Caki2 (cell line): ENCODE measurements around the gene NDUFS8. TPM values are rescaled to one million over a fixed set of nuclear protein-coding genes. Genes with fewer than 3 reads are reported as not detected.
"Not testable (repeated sequence)": the region's sequence is repeated elsewhere in the genome, so short reads cannot be mapped to it uniquely, and the experiment has no call there.

Source experiments
- DNase-seq: peaks from one replicate; pipeline ENCODE4 v3.0.0-alpha.2; 2015; ENCODE audit warnings: low read depth
- in situ Hi-C: cut with HindIII; loops from 2 replicates; pipeline ENCODE4 v1.10.0; 2016; ENCODE audit warnings: low sequenced_read_pairs, low pct_unique_long_range_greater_than_20kb, mixed read lengths
- total RNA-seq: library from RNA; depleted of rRNA; stranded (reverse); fragments of >200 nt; shearing (Covaris generic); gene quantifications from 2 replicates; pipeline ENCODE4 v1.2.3, GENCODE V29; 2014; ENCODE audit warnings: low replicate concordance; rRNA removed

NDUFS8 gene
- 129 and 207 TPM in 2 replicates for total RNA-seq

DNA sequence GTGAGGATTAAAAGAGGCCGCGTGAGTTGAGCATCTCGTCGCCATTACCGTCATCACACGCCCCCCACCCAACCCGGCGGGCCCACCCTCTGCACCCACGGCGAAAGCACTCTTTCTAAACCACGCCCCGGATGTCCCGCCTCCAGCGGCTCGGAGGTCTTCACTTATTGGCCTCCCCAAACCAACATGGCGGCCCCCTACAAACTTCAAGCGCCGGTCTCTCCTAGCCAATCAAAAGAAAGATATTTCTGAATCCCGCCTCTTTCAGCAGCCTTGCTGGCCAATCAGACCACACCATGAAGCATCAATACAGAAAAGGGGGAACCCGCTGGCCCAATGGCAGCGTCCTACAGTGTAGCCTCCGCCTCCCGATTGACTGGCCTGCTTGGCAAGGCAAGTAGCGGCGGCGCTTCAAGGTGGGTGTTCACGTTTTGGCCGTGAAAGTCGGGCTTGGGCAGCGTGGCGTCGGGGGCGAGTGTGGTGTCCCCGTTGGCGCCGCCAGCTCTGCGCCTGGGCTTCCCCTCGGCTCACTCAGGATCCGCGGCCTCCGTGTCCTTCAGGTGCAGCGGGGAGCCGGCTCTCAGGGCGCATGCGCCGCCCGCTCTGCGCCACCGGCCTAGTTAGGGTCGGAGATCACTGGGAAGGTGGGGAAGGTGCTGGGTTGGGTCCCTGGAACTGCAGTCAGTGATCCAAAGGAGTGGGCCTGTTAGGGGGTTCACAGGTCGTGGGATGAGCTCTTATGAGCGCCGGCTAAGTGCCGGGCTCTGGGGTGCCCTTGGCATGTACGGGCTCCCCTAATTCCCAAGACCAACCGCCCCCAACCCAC lies at the start of gene NDUFS8:
Gene NDUFS8 (plus strand): TSS at position 364 of the 826 bp plus-strand sequence. CDS start 1,471 bp downstream, outside the sequence.
- in situ Hi-C loops = no loop called here
- peak; percentile 98 for DNase-seq

DNA sequence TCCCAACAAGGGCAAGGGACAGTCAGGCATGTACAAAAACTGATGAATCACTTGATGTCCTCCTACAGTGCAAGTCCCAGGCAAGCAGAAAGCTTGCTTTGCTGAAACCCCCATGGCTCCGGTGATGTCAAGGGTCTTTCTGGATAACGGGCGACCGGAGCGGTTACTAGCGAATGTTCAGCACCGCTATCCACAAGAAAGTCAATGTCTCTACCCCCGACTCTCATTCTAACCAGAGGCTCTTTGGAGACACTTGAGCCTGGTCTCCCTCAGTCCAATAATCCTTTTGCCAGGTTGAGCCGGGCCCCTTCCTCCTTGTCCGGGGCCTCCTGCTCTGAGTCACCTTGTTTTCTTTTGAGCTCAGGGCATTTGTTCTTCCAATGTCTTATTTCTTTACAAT lies 49.3 kb upstream of the NDUFS8 start:
- DNase-seq, in situ Hi-C loops: not testable (repeated sequence)

DNA sequence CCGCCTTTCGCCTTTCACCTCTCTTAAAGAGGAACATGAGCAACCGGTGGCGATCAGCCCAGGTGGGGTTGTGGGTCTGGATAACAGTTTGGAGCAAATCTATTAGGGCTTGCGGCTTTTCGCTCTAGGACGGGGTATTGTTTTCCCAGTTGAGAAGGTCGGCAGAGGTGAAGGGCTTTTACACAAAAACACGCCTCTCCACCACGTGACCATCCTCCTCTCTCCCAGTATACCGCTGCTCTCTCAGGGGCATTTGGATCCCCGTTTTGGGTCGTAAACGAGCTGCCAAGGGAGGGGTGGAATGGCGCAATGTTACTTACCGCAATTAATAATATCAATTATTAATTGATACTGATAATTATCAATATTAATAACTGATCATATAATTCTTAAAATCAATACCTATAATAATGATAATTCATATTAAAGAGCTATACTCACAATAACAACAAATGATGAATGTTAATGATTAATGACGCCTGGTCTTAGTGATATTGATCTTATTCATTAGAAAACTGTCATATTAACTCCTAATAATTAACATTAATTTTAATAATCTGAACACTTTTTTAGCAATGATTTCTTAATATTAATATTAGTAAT lies 48.1 kb upstream of the NDUFS8 start:
- in situ Hi-C loops, DNase-seq: not testable (repeated sequence)

DNA sequence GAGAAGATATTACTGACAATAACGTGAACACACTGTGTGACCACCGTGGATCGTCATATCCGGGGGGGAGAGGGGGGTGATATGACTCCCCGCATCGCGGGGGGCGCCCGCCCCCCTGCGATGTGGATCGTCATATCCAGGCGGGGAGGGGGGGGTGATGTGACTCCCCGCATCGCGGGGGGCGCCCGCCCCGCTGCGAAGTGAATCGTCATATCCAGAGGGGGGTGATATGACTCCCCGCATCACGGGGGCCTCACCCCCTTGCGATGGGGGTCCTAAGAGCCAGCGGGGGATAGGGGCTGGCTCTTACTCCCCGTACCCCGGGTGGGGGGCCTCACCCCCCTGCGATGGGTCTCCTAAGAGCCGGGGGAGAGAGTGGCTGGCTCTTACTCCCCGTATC lies 46.5 kb upstream of the NDUFS8 start:
- DNase-seq = no peak
- in situ Hi-C loops = no loop called here

DNA sequence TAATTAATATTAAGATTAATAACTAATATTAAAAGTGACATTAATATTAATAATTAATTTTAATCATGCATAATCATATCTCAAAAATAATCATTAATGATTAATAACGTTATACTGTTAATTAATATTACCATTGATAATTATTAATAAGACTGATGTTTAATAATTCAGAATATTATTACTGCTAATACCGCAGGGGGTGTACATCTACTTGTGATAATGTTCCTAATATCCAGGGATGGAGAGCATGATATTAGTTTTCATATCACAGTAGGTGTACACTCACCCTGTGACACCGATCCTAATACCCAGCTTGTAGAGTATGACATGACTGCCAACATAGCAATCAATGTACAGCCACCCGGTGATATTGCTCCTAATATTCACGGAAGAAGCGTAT lies 45.2 kb upstream of the NDUFS8 start:
- DNase-seq, in situ Hi-C loops: not testable (repeated sequence)

DNA sequence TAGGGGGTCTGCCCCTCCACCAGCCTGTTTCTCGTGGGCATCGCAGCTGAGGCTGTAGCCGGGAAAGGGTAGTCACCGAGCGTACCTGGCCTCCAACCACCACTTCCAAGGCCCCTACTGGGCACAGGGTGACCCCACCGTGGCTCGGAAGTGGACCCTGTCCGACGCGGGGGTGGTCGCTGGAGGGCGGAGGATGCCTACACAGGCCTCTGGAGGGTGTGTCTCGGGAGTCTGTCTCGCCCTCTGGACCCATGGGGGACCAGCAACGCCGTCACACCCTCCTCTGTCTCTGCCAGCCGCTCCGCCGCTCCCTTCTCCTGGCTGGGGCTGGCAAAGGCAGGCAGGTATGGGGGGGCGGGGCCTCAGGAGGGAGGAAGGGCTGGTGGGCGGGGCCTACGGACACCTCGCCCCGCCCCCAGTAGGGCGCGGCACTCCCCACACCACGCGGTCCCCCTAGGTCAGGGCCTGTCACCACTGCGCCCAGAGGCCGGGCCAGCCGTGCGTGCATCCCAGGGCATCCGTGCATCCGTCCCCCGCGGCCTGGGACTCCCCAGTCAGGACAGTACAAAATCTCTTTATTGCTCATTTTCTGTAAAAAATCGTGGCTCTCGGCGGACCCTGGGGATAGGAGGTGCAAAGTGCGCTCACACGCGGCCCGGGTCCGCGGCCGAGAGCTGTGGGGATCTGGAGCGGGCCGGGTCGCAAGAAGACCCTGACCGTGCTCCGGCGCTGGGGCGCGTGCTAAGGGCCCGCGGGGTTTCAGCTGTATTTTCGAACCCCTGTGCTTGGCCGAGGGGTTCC lies 39.7 kb upstream of the NDUFS8 start:
- in situ Hi-C loops, DNase-seq: not testable (repeated sequence)

DNA sequence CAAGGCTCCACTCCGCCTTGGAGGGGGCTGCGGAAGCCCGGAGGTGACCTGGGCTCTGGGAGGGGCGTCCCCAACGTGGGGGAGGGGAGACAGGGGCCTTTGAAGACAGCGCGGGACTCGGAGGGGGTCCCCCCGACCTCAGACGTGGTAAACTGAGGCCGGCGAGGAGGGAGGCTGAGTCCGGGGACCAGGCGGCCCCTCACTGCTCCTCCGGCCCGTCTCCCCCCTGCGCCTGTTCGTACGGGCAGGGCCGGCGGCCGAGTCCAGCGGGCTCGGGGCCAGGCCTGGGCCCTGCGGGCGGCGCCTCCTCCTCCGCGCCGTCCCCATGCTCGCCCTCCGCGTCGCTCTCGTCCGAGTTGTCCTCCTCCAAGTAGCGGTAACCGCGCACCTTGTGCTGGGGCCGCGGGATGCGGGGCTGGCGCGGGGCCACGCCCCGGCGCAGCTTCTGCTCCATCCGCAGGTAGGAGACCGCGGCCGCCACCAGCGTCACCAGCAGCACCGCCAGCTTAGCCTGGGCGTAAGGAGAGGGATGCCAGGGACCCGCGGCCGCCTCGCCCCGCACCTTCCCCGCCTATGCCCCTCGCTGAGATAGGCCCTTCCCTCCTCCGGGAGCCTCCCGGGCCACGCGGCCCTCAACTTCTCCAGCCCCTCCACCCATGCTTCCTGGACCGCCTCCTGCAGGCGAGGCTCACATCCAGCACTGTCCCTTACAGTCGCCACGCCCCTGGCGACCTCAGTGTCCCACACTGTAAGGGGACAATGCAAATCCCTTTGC lies 38.9 kb upstream of the NDUFS8 start:
- DNase-seq, in situ Hi-C loops: not testable (repeated sequence)

DNA sequence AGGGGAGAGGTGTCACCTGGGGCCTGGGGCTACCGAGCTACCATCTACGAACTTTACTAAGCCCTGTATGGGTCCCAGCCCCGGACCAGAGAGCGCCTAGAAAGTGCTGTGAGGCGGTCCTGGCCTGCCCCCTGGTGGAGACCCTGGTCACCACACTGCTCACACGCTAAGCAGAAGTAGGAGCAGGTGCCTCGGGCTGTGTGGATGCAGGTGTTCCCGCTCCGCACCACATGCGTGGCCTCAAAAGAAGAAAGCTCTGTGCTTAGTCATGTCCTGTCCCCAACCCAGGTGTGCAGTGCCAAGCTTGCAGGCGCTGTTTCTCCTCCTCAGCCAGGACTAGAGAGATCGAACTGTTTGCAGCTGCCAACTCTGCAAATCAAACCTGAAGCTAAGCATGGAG lies 36.7 kb upstream of the NDUFS8 start:
- in situ Hi-C loops, DNase-seq: not testable (repeated sequence)

DNA sequence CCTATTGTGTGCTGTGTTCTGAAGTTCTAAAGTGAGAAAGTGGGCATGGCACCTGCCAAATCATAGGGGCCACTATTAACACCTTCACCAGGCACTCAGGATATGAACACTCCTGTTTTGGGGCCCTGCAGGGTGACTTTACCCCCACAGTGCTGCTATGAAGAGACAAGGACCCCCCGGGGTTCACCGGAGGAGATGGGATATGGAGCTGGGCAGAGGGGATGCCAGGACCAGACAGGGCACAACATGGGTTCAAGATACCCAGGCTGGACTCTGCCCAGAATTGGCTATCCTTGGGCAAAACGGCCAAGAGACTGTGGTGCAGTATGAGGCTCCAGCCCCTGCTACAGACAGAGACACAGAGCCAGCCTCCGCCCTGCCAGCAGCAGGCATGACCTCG lies 36.1 kb upstream of the NDUFS8 start:
- in situ Hi-C loops, DNase-seq: not testable (repeated sequence)

DNA sequence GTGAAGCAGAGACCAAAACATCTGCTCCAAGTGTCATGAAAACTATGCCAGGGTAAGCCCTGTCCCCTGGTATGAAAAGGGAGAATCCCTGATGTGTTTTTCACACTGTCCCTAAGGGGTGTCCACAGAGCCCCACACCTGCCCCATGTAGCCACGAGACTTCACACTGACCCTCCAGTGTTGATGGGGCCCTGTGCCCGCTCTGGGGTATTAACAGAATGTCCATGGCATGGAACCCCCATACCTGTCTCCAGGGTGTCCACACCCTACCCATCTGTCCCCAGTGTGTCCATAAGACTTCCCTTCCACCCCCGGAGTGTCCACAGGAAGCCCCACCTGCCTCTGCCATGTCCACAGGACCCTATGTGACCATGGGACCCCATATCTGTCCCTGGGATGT lies 35.4 kb upstream of the NDUFS8 start:
- DNase-seq, in situ Hi-C loops: not testable (repeated sequence)

DNA sequence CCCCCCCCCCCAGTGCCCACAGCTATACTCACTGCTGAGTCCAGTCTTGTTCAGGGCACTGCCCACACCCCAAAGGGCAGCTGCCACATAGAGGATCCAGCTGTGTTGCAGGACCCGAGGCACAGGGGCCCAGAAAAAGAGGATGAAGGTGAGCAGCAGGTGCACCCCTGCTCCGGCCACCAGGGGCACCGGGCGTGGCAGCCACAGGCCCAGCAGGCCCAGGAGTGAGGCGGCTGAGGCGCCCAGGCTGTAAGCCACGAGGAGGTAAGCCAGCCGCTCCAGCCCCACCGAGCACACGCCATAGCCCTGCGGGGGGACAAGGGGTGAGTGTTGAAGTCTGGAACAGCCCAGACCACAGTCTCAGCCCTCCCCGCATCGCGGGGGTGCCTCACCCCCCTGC lies 34.9 kb upstream of the NDUFS8 start:
- in situ Hi-C loops, DNase-seq: not testable (repeated sequence)

DNA sequence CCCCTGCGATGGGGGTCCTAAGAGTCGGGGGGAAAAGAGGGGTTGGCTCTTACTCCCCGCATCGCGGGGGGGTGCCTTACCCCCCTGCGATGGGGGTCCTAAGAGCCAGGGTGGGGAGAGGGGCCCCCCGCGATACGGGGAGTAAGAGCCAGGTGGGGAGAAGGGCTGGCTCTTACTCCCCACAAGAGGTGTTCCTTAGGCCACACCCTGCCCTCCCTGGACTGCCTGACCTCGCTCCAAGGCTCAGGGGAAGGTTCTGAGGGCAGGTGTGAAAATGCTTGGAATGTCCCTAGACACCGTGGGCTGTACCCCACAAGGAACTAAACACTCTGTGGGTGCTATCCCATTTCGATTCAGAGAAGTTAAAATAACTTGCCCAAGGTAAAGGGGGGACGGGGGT lies 34.4 kb upstream of the NDUFS8 start:
- in situ Hi-C loops = no loop called here
- no peak for DNase-seq

DNA sequence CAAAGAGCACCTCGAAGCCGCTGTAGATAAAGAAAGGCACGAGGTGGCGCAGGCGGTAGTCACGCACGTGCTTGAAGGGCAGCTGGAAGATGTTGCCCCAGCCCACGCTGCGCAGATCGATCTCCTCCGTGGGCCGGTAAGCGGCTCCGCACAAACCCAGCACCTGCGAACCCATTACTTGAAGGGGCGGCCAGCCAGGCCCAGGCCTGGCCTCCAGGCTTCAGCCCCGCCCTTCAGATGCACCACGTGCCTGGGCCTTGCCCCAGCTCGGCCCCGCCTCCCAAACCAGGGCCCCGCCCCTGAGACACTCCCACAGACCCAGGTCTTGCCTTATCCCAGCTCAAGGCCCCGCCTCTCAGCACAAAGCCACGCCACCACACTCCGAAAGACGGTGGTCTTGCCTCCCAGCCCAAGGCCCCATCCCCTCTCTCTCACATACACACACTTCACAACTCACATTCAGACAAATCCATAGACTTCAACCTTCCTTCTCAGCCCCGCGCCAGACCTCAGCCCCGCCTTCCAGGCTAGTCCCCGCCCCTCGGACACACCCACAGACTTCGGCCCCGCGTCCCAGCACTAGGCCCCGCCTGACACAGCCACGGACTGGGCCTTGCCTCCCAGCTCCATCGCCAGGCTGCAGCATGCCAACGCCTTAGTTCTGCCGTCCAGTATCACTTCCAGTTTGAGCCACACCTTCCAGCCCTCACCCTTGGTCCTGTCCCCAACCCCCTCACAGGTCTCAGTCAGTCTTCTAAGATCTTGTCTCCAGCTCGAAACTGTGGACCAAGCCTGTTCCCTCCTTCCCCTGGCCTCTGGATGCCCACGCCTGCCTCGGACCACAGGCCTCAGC lies 33.6 kb upstream of the NDUFS8 start:
- in situ Hi-C loops = no loop called here
- DNase-seq = peak; percentile 69

DNA sequence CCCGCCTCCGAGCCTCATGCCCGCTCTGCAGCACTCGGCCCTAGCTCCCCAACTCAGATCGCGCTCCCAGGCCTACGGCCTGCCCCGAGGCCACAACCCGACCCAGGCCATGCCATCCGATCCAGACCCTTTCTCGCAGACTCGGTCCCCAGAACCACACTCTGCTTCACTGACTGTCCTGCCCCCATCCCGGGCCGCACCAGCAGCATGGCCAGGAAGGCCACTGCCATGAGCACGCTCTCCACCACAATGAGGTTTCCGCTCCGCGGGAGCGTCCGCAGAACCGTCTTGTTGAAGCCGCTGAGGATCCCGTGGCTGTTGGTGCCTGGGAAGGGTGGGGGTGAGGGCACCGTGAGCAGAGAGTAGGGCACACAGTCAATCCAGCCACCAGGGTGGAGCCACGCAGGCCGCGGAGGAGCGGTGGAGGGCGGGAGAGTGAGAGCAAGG lies 33.0 kb upstream of the NDUFS8 start:
- no peak for DNase-seq
- in situ Hi-C loops = no loop called here

DNA sequence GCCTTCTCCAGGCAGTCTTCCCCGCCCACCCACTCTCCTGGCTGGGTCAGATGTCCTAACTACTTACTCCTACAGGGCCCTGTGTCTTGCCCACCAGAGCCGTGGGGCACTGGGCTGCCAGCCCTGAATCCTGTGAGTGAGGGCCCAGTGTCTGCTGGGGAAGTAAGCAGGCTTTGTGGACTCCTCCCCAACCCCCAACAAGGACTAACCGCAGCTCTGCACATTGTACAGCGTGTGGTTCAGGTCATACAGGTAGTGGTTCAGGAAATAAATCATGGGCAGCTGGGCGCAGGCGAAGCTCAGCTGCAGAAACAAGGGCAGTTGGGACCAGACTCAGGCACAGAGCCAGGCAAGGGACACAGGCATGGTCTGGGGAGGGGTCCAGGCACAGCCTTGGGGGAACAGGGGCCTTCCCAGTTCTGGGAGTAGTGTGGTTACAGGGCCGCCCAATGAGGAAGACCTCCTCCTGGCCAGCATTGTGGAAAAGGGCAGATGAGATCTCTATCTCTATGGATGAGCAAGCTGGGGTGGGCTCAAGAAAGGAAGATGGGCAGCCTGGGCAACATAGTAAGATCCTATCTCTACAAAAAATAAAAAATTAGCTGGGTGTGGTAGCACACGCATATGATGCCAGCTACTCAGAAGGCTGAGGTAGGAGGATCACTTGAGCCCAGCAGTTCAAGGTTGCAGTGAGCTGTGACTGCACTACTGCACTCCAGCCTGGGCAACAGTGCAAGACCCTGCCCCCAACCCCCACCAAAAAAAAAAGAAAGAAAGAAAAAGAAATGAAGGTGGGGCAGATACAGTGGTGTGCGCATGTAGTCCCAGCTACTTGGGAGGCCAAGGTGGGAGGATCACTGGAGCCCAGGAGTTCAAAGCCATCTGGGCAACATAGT lies 32.1 kb upstream of the NDUFS8 start:
- DNase-seq = no peak
- in situ Hi-C loops = no loop called here

DNA sequence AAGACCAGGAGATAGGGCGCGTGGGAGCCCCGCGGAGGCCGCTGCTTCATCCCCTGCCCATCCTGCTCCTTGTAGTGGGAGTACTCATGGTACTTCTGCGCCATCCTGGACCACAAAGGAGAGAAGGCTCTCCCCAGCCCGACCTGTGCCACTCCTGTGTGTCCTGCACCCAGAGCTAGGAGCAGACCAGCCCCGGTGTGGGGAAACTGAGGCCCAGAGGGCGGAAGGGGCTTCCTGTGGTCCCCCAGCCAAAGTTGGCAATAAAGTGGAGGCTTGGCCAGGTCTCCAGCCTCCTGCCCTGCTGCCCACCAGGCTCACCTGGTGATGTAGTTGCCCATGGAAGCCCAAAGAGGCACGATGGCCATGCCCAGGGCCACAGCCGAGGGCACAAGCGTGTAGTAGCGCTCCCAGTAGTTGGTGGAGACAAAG lies 31.3 kb upstream of the NDUFS8 start:
- in situ Hi-C loops = no loop called here
- no peak for DNase-seq
